ENCODE results near the gene RPP25. TPM values are rescaled to one million over a fixed set of nuclear protein-coding genes. Genes with fewer than 3 reads are reported as not detected.

RPP25 gene
- total RNA-seq, 1 donor from 2014 or later: 17.0 TPM

GRCh38 chr15:74962671-74963070 lies 6.1 kb upstream of the RPP25 start:
- Histone ChIP-seq H3K9me3 (no peaks in the 10 kb centered on the region), H3K4me3 (no peak overlapping the region), H3K36me3 (no peaks in the 10 kb centered on the region), H3K4me1 (peaks cover 16% of the 10 kb centered on the region), H3K27me3 (ENCODE audit: low read depth) (no peaks in the 10 kb centered on the region), H3K27ac (no peak overlapping the region)
- DNase-seq (no peak), ATAC-seq (no peak)
- intact Hi-C loops (cut with DNase I): no loop called here
- TF ChIP-seq, protein P1, sequence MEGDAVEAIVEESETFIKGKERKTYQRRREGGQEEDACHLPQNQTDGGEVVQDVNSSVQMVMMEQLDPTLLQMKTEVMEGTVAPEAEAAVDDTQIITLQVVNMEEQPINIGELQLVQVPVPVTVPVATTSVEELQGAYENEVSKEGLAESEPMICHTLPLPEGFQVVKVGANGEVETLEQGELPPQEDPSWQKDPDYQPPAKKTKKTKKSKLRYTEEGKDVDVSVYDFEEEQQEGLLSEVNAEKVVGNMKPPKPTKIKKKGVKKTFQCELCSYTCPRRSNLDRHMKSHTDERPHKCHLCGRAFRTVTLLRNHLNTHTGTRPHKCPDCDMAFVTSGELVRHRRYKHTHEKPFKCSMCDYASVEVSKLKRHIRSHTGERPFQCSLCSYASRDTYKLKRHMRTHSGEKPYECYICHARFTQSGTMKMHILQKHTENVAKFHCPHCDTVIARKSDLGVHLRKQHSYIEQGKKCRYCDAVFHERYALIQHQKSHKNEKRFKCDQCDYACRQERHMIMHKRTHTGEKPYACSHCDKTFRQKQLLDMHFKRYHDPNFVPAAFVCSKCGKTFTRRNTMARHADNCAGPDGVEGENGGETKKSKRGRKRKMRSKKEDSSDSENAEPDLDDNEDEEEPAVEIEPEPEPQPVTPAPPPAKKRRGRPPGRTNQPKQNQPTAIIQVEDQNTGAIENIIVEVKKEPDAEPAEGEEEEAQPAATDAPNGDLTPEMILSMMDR (IDR thresholded peaks at IDR 0.05): no peak

DNA sequence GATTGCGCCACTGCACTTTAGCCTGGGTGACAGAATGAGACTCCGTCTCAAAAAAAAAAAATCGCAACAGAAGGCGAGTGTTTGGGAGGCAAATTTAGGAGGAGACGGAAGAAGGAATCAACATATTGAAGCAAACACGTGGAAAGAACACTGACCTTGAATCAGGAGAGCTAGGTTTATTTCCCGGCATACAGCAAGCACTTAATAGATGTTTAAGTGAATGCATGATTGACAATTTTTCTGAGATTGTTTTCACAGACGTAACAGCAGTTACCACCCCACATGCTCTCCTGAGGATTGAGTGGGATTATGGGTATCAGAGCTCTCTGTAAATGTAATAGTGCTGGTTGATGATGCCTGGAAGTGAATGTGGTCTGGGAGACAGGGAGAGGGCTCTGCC lies 5.6 kb upstream of the RPP25 start:
- Histone ChIP-seq H3K27me3 (ENCODE audit: low read depth) (no peaks in the 10 kb centered on the region), H3K4me1 (peaks cover 20% of the 10 kb centered on the region), H3K36me3 (no peaks in the 10 kb centered on the region), H3K27ac (no peak overlapping the region), H3K4me3 (no peak overlapping the region), H3K9me3 (no peaks in the 10 kb centered on the region)
- TF ChIP-seq, protein P1 (IDR thresholded peaks at IDR 0.05): no peak
- no peak for ATAC-seq
- DNase-seq: no peak
- intact Hi-C loops (cut with DNase I): no loop called here

- no peaks in the 10 kb centered on the region for H3K27me3 ChIP-seq (ENCODE audit: low read depth)
- H3K27ac ChIP-seq: no peak overlapping the region
- TF ChIP-seq, protein P1 (IDR thresholded peaks at IDR 0.05): no peak
- ATAC-seq: no peak
- no peak overlapping the region for H3K4me3 ChIP-seq
- intact Hi-C loops (cut with DNase I): no loop called here
- H3K4me1 ChIP-seq: peaks cover 21% of the 10 kb centered on the region
- DNase-seq: no peak
- H3K36me3 ChIP-seq: no peaks in the 10 kb centered on the region
- no peaks in the 10 kb centered on the region for H3K9me3 ChIP-seq
Measured at GRCh38 chr15:74961616-74962015, 5.0 kb upstream of the RPP25 start.

DNA sequence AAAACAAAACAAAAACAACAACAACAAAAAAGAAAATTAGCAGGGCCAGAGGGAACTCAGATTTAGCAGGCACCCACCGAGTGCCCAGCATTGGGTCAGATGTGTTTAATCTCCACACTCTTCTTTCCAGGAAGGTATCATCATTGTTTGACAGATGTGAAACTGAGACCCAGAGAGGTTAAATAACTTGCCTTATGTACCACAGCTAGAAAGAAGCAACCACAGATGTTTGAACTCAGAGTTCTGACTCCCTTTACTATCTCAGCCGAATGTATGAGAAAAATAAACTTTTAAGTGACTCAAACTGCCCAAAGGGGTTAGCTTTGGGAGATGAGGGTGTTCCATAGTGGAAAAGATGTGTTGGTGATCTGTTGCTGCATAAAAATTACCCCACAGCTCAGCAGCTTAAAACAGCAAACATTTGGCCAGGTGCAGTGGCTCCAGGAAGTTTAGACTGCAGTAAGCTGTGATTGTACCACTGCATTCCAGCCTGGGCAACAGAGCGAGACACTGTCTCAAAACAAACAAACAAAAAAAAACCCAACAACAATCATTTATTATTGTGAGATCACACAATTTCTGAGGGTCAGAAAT lies 4.5 kb upstream of the RPP25 start:
- DNase-seq: no peak
- no peak overlapping the region for H3K4me3 ChIP-seq
- peaks cover 21% of the 10 kb centered on the region for H3K4me1 ChIP-seq
- no peaks in the 10 kb centered on the region for H3K27me3 ChIP-seq (ENCODE audit: low read depth)
- TF ChIP-seq, protein P1 (IDR thresholded peaks at IDR 0.05): no peak
- no peak overlapping the region for H3K27ac ChIP-seq
- H3K9me3 ChIP-seq: no peaks in the 10 kb centered on the region
- H3K36me3 ChIP-seq: no peaks in the 10 kb centered on the region
- ATAC-seq: no peak
- intact Hi-C loops (cut with DNase I): no loop called here

GRCh38 chr15:74960286-74960685 lies 3.7 kb upstream of the RPP25 start:
- H3K27ac ChIP-seq: no peak overlapping the region

More at GRCh38 chr15:74960286-74960685, 3.7 kb upstream of the RPP25 start:
- Histone ChIP-seq H3K4me3 (no peak overlapping the region), H3K36me3 (no peaks in the 10 kb centered on the region), H3K4me1 (peaks cover 29% of the 10 kb centered on the region), H3K27me3 (ENCODE audit: low read depth) (no peaks in the 10 kb centered on the region), H3K9me3 (no peaks in the 10 kb centered on the region)
- intact Hi-C loops (cut with DNase I): no loop called here
- DNase-seq (no peak), ATAC-seq (no peak)
- TF ChIP-seq, protein P1 (IDR thresholded peaks at IDR 0.05): no peak

Measured in lower lobe of right lung (tissue), 2 donors.